HG03460 (cell line): ENCODE data around the gene SMIM44.
"Not testable (repeated sequence)": the region's sequence is repeated elsewhere in the genome, so short reads cannot be mapped to it uniquely, and the experiment has no call there.

Source experiments
- ATAC-seq: cut with Tn5 transposase; IDR thresholded peaks from one replicate; pipeline ENCODE4 v1.9.1; 2021; ENCODE audit not compliant: unreplicated experiment

The SMIM44 gene

GRCh38 chr19:3483226-3483628 lies at the start of gene SMIM44:
Gene SMIM44, minus strand, starts transcription at chr19:3483441. Its CDS starts 38 bp downstream, at chr19:3483403.
- ATAC-seq, result no peak

GRCh38 chr19:3533033-3533432 lies 49.8 kb upstream of the SMIM44 start:
- ATAC-seq, result no peak

GRCh38 chr19:3532154-3532786 lies 49.0 kb upstream of the SMIM44 start:
- no peak for ATAC-seq

- ATAC-seq, result no peak
Observed at GRCh38 chr19:3531716-3532115, 48.5 kb upstream of the SMIM44 start.

- ATAC-seq, result no peak
Observed at GRCh38 chr19:3530389-3530788, 47.1 kb upstream of the SMIM44 start.

GRCh38 chr19:3529299-3529698 lies 46.1 kb upstream of the SMIM44 start:
- not testable (repeated sequence) for ATAC-seq

- ATAC-seq, result no peak
Observed at GRCh38 chr19:3528539-3529211, 45.4 kb upstream of the SMIM44 start.

GRCh38 chr19:3528080-3528479 lies 44.8 kb upstream of the SMIM44 start:
- ATAC-seq, result no peak

- no peak for ATAC-seq
Observed at GRCh38 chr19:3527238-3527910, 44.1 kb upstream of the SMIM44 start.

GRCh38 chr19:3526507-3527237 lies 43.4 kb upstream of the SMIM44 start:
- no peak for ATAC-seq

- no peak for ATAC-seq
Observed at GRCh38 chr19:3524904-3525451, 41.7 kb upstream of the SMIM44 start.

- no peak for ATAC-seq
Observed at GRCh38 chr19:3524078-3524842, 41.0 kb upstream of the SMIM44 start.

GRCh38 chr19:3523361-3524077 lies 40.3 kb upstream of the SMIM44 start:
- ATAC-seq, result no peak

GRCh38 chr19:3522421-3523360 lies 39.5 kb upstream of the SMIM44 start:
- no peak for ATAC-seq

- ATAC-seq, result no peak
Observed at GRCh38 chr19:3521104-3521445, 37.8 kb upstream of the SMIM44 start.

- ATAC-seq, result no peak
Observed at GRCh38 chr19:3520166-3521103, 37.2 kb upstream of the SMIM44 start.

- ATAC-seq, result no peak
Observed at GRCh38 chr19:3519126-3519525, 35.9 kb upstream of the SMIM44 start.

- no peak for ATAC-seq
Observed at GRCh38 chr19:3518659-3519058, 35.4 kb upstream of the SMIM44 start.
